ENCODE data around the gene ADGRA1.

The ADGRA1 gene

GRCh38 chr10:133123050-133123745, 35.5 kb downstream of the ADGRA1 start:
- no peak overlapping the region for H3K27ac ChIP-seq (ENCODE audit: low read length)
- H3K9ac ChIP-seq (ENCODE audit: low read length in 2 of 2) = no peak overlapping the region
- H3K4me3 ChIP-seq (ENCODE audit: low read length in 2 of 2) = no peak overlapping the region
- no peaks in the 10 kb centered on the region for H3K36me3 ChIP-seq (ENCODE audit: control insufficient read depth in 2 of 2, insufficient read depth in 2 of 2, low read length in 2 of 2)
- H3K27me3 ChIP-seq (ENCODE audit: control insufficient read depth in 1 of 2, insufficient read depth in 2 of 2, low read length in 2 of 2) = peaks cover 12 to 20% of the 10 kb centered on the region in 2 donors
- peaks cover 0 to 9% of the 10 kb centered on the region in 2 donors for H3K9me3 ChIP-seq (ENCODE audit: control insufficient read depth in 2 of 2, low read length in 2 of 2)
- H3K4me1 ChIP-seq (ENCODE audit: control insufficient read depth, insufficient read depth, low read length) = no peaks in the 10 kb centered on the region

- Histone ChIP-seq H3K4me1 (ENCODE audit: control insufficient read depth, insufficient read depth, low read length) (no peaks in the 10 kb centered on the region), H3K36me3 (ENCODE audit: control insufficient read depth in 2 of 2, insufficient read depth in 2 of 2, low read length in 2 of 2) (no peaks in the 10 kb centered on the region), H3K27ac (ENCODE audit: low read length) (no peak overlapping the region), H3K9me3 (ENCODE audit: control insufficient read depth in 2 of 2, low read length in 2 of 2) (peaks cover 0 to 6% of the 10 kb centered on the region in 2 donors), H3K27me3 (ENCODE audit: control insufficient read depth in 1 of 2, insufficient read depth in 2 of 2, low read length in 2 of 2) (peaks cover 12 to 20% of the 10 kb centered on the region in 2 donors), H3K9ac (ENCODE audit: low read length in 2 of 2) (no peak overlapping the region), H3K4me3 (ENCODE audit: low read length in 2 of 2) (no peak overlapping the region)
Measured at GRCh38 chr10:133123746-133124356, 36.1 kb downstream of the ADGRA1 start.

- no peak overlapping the region for H3K4me3 ChIP-seq (ENCODE audit: low read length in 2 of 2)
- peaks cover 12 to 20% of the 10 kb centered on the region in 2 donors for H3K27me3 ChIP-seq (ENCODE audit: control insufficient read depth in 1 of 2, insufficient read depth in 2 of 2, low read length in 2 of 2)
- H3K36me3 ChIP-seq (ENCODE audit: control insufficient read depth in 2 of 2, insufficient read depth in 2 of 2, low read length in 2 of 2) = no peaks in the 10 kb centered on the region
- no peaks in the 10 kb centered on the region for H3K9me3 ChIP-seq (ENCODE audit: control insufficient read depth in 2 of 2, low read length in 2 of 2)
- H3K27ac ChIP-seq (ENCODE audit: low read length) = no peak overlapping the region
- no peaks in the 10 kb centered on the region for H3K4me1 ChIP-seq (ENCODE audit: control insufficient read depth, insufficient read depth, low read length)
- H3K9ac ChIP-seq (ENCODE audit: low read length in 2 of 2) = no peak overlapping the region
Measured at GRCh38 chr10:133124357-133125211, 36.9 kb downstream of the ADGRA1 start.

GRCh38 chr10:133125901-133126300, 38.2 kb downstream of the ADGRA1 start:
- no peaks in the 10 kb centered on the region for H3K36me3 ChIP-seq (ENCODE audit: control insufficient read depth in 2 of 2, insufficient read depth in 2 of 2, low read length in 2 of 2)
- no peaks in the 10 kb centered on the region for H3K9me3 ChIP-seq (ENCODE audit: control insufficient read depth in 2 of 2, low read length in 2 of 2)
- no peaks in the 10 kb centered on the region for H3K4me1 ChIP-seq (ENCODE audit: control insufficient read depth, insufficient read depth, low read length)
- H3K9ac ChIP-seq (ENCODE audit: low read length in 2 of 2) = no peak overlapping the region
- no peak overlapping the region for H3K4me3 ChIP-seq (ENCODE audit: low read length in 2 of 2)
- peaks cover 17 to 20% of the 10 kb centered on the region in 2 donors for H3K27me3 ChIP-seq (ENCODE audit: control insufficient read depth in 1 of 2, insufficient read depth in 2 of 2, low read length in 2 of 2)
- H3K27ac ChIP-seq (ENCODE audit: low read length) = no peak overlapping the region

- H3K27me3 ChIP-seq (ENCODE audit: control insufficient read depth in 1 of 2, insufficient read depth in 2 of 2, low read length in 2 of 2) = peaks cover 17 to 20% of the 10 kb centered on the region in 2 donors
- H3K36me3 ChIP-seq (ENCODE audit: control insufficient read depth in 2 of 2, insufficient read depth in 2 of 2, low read length in 2 of 2) = no peaks in the 10 kb centered on the region
- no peaks in the 10 kb centered on the region for H3K4me1 ChIP-seq (ENCODE audit: control insufficient read depth, insufficient read depth, low read length)
- H3K9me3 ChIP-seq (ENCODE audit: control insufficient read depth in 2 of 2, low read length in 2 of 2) = no peaks in the 10 kb centered on the region
- no peak overlapping the region for H3K9ac ChIP-seq (ENCODE audit: low read length in 2 of 2)
- H3K27ac ChIP-seq (ENCODE audit: low read length) = no peak overlapping the region
- no peak overlapping the region for H3K4me3 ChIP-seq (ENCODE audit: low read length in 2 of 2)
Measured at GRCh38 chr10:133126431-133127290, 38.9 kb downstream of the ADGRA1 start.

- H3K27ac ChIP-seq (ENCODE audit: low read length) = no peak overlapping the region
- H3K27me3 ChIP-seq (ENCODE audit: control insufficient read depth in 1 of 2, insufficient read depth in 2 of 2, low read length in 2 of 2) = peaks cover 15 to 20% of the 10 kb centered on the region in 2 donors
- H3K9me3 ChIP-seq (ENCODE audit: control insufficient read depth in 2 of 2, low read length in 2 of 2) = no peaks in the 10 kb centered on the region
- H3K4me3 ChIP-seq (ENCODE audit: low read length in 2 of 2) = no peak overlapping the region
- no peak overlapping the region for H3K9ac ChIP-seq (ENCODE audit: low read length in 2 of 2)
- no peaks in the 10 kb centered on the region for H3K4me1 ChIP-seq (ENCODE audit: control insufficient read depth, insufficient read depth, low read length)
- H3K36me3 ChIP-seq (ENCODE audit: control insufficient read depth in 2 of 2, insufficient read depth in 2 of 2, low read length in 2 of 2) = no peaks in the 10 kb centered on the region
Measured at GRCh38 chr10:133127291-133128125, 39.8 kb downstream of the ADGRA1 start.

- Histone ChIP-seq H3K27me3 (ENCODE audit: control insufficient read depth in 1 of 2, insufficient read depth in 2 of 2, low read length in 2 of 2) (peaks cover 15 to 20% of the 10 kb centered on the region in 2 donors), H3K36me3 (ENCODE audit: control insufficient read depth in 2 of 2, insufficient read depth in 2 of 2, low read length in 2 of 2) (no peaks in the 10 kb centered on the region), H3K4me3 (ENCODE audit: low read length in 2 of 2) (no peak overlapping the region), H3K27ac (ENCODE audit: low read length) (no peak overlapping the region), H3K4me1 (ENCODE audit: control insufficient read depth, insufficient read depth, low read length) (no peaks in the 10 kb centered on the region), H3K9me3 (ENCODE audit: control insufficient read depth in 2 of 2, low read length in 2 of 2) (no peaks in the 10 kb centered on the region), H3K9ac (ENCODE audit: low read length in 2 of 2) (no peak overlapping the region)
Measured at GRCh38 chr10:133128126-133129070, 40.7 kb downstream of the ADGRA1 start.

GRCh38 chr10:133129071-133129858, 41.5 kb downstream of the ADGRA1 start:
- H3K36me3 ChIP-seq (ENCODE audit: control insufficient read depth in 2 of 2, insufficient read depth in 2 of 2, low read length in 2 of 2) = no peaks in the 10 kb centered on the region
- H3K27ac ChIP-seq (ENCODE audit: low read length) = no peak overlapping the region
- no peak overlapping the region for H3K9ac ChIP-seq (ENCODE audit: low read length in 2 of 2)
- no peaks in the 10 kb centered on the region for H3K4me1 ChIP-seq (ENCODE audit: control insufficient read depth, insufficient read depth, low read length)
- peaks cover 13 to 14% of the 10 kb centered on the region in 2 donors for H3K27me3 ChIP-seq (ENCODE audit: control insufficient read depth in 1 of 2, insufficient read depth in 2 of 2, low read length in 2 of 2)
- no peak overlapping the region for H3K4me3 ChIP-seq (ENCODE audit: low read length in 2 of 2)
- H3K9me3 ChIP-seq (ENCODE audit: control insufficient read depth in 2 of 2, low read length in 2 of 2) = no peaks in the 10 kb centered on the region
